ENCODE measurements around the gene SHB.

Gene SHB

DNA sequence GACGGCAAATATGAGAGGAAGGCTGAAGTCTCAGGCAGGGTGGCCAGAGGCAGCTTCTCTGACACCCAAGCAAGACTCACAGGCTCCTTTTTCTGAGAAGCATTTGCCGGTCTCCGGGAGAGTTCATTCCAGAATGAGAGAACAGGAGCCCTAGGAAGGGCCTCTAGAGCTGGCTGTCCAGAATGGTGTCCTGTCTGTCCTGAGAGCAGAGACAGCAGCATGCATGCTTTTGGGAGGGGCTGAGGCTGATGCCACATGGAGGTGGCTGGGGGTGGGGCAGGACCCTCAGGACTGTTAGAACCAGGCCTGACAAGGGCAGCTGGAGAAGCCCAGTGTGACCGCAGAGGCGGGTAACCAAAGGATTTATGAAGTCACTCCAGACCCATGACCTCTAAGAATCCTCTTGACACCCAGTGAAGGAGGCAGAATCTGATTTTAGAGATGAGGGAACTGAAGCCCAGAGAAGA lies 60.0 kb downstream of the SHB start:
- H3K27me3 ChIP-seq (ENCODE audit: low read depth, low read length), result no peaks in the 10 kb centered on the region
- H4K20me1 ChIP-seq (ENCODE audit: insufficient read depth, low read length), result no peaks in the 10 kb centered on the region
- no peak overlapping the region for H3K4me2 ChIP-seq (ENCODE audit: low read length)
- H3K4me1 ChIP-seq (ENCODE audit: low read length), result peaks cover 23% of the 10 kb centered on the region
- H3K27ac ChIP-seq (ENCODE audit: low read length), result no peak overlapping the region
- no peaks in the 10 kb centered on the region for H3K79me2 ChIP-seq (ENCODE audit: low read length)
- H2AFZ ChIP-seq (ENCODE audit: low read depth, low read length), result no peak overlapping the region
- no peaks in the 10 kb centered on the region for H3K36me3 ChIP-seq (replicated peaks; ENCODE audit: low read depth, low read length)
- H3K9me3 ChIP-seq (ENCODE audit: insufficient read depth, low read length), result no peaks in the 10 kb centered on the region
- no peak overlapping the region for H3K4me3 ChIP-seq (ENCODE audit: low read length)
- TF ChIP-seq EZH2phosphoT487 (IDR thresholded peaks at IDR 0.05; ENCODE audit: low read depth), result no peak
- TF ChIP-seq, protein P1, sequence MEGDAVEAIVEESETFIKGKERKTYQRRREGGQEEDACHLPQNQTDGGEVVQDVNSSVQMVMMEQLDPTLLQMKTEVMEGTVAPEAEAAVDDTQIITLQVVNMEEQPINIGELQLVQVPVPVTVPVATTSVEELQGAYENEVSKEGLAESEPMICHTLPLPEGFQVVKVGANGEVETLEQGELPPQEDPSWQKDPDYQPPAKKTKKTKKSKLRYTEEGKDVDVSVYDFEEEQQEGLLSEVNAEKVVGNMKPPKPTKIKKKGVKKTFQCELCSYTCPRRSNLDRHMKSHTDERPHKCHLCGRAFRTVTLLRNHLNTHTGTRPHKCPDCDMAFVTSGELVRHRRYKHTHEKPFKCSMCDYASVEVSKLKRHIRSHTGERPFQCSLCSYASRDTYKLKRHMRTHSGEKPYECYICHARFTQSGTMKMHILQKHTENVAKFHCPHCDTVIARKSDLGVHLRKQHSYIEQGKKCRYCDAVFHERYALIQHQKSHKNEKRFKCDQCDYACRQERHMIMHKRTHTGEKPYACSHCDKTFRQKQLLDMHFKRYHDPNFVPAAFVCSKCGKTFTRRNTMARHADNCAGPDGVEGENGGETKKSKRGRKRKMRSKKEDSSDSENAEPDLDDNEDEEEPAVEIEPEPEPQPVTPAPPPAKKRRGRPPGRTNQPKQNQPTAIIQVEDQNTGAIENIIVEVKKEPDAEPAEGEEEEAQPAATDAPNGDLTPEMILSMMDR (IDR thresholded peaks at IDR 0.05; ENCODE audit: low read depth, low read length), result no peak
- no peak overlapping the region for H3K9ac ChIP-seq (ENCODE audit: low read length)

DNA sequence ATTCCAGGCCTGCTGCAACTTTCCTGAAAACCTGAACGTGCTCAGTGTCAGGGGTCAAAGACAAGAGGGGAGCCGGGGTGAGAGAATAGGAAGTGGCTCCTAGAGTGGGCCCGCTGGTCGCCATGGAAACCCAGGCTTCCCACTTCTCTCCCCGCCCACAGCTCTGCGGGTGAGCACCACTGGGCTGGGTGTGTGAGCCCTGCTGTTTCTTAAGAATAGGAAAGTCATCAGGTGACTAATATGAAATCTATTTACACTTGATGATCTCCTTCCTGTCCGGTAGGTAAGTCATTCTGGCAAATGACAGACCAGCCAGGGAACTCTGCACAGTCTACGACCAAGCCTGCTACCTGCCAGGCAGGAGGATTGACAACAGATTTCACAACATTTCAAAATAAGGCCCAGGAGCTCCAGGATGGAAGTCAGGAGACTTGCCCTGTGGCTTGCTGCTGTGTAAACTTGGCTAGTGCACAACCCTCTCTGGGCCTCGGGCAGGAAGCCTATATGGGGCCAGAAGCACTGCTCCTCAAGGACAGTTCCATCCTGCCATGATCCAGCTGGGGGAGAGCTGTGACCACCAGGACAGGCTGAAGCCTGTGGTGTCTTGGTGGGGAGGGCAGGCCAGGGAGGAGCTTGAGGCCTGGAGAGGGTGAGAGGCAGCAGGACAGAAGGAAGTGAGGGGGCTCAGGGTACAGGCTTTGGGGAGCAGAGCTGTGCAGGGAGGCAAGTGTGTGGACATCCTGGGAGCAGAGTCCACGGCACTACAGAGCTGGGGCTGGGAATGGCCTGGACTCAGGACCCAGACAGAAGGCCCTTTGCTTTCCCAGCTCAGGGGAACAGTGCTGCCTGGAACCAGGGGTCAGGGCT lies 60.6 kb downstream of the SHB start:
- Histone ChIP-seq H4K20me1 (ENCODE audit: insufficient read depth, low read length) (no peaks in the 10 kb centered on the region), H2AFZ (ENCODE audit: low read depth, low read length) (no peak overlapping the region), H3K4me2 (ENCODE audit: low read length) (peak overlapping the region; percentile 52), H3K9me3 (ENCODE audit: insufficient read depth, low read length) (no peaks in the 10 kb centered on the region), H3K27me3 (ENCODE audit: low read depth, low read length) (no peaks in the 10 kb centered on the region), H3K36me3 (replicated peaks; ENCODE audit: low read depth, low read length) (no peaks in the 10 kb centered on the region), H3K9ac (ENCODE audit: low read length) (no peak overlapping the region), H3K79me2 (ENCODE audit: low read length) (no peaks in the 10 kb centered on the region), H3K27ac (ENCODE audit: low read length) (no peak overlapping the region), H3K4me1 (ENCODE audit: low read length) (peaks cover 23% of the 10 kb centered on the region), H3K4me3 (ENCODE audit: low read length) (no peak overlapping the region)
- no peak for TF ChIP-seq EZH2phosphoT487 (IDR thresholded peaks at IDR 0.05; ENCODE audit: low read depth)
- TF ChIP-seq, protein P1 (IDR thresholded peaks at IDR 0.05; ENCODE audit: low read depth, low read length), result no peak

- Histone ChIP-seq H3K27ac (ENCODE audit: low read length) (no peak overlapping the region), H3K79me2 (ENCODE audit: low read length) (no peaks in the 10 kb centered on the region)
These were observed 62.0 kb downstream of the SHB start for GRCh38 chr9:38007016-38007415.

GRCh38 chr9:38006163-38006562 lies 62.9 kb downstream of the SHB start:
- Histone ChIP-seq H4K20me1 (ENCODE audit: insufficient read depth, low read length) (no peaks in the 10 kb centered on the region), H3K4me1 (ENCODE audit: low read length) (peaks cover 24% of the 10 kb centered on the region), H3K36me3 (replicated peaks; ENCODE audit: low read depth, low read length) (no peaks in the 10 kb centered on the region), H2AFZ (ENCODE audit: low read depth, low read length) (no peak overlapping the region), H3K79me2 (ENCODE audit: low read length) (no peaks in the 10 kb centered on the region), H3K9me3 (ENCODE audit: insufficient read depth, low read length) (no peaks in the 10 kb centered on the region), H3K4me3 (ENCODE audit: low read length) (no peak overlapping the region), H3K4me2 (ENCODE audit: low read length) (no peak overlapping the region), H3K9ac (ENCODE audit: low read length) (no peak overlapping the region), H3K27me3 (ENCODE audit: low read depth, low read length) (no peaks in the 10 kb centered on the region), H3K27ac (ENCODE audit: low read length) (no peak overlapping the region)
- TF ChIP-seq EZH2phosphoT487 (IDR thresholded peaks at IDR 0.05; ENCODE audit: low read depth), result no peak
- TF ChIP-seq, protein P1 (IDR thresholded peaks at IDR 0.05; ENCODE audit: low read depth, low read length), result no peak

More at GRCh38 chr9:38007016-38007415, 62.0 kb downstream of the SHB start:
- Histone ChIP-seq H3K4me2 (ENCODE audit: low read length) (no peak overlapping the region), H3K27me3 (ENCODE audit: low read depth, low read length) (no peaks in the 10 kb centered on the region), H3K4me1 (ENCODE audit: low read length) (peaks cover 23% of the 10 kb centered on the region), H3K36me3 (replicated peaks; ENCODE audit: low read depth, low read length) (no peaks in the 10 kb centered on the region), H3K4me3 (ENCODE audit: low read length) (no peak overlapping the region), H3K9ac (ENCODE audit: low read length) (no peak overlapping the region), H4K20me1 (ENCODE audit: insufficient read depth, low read length) (no peaks in the 10 kb centered on the region), H3K9me3 (ENCODE audit: insufficient read depth, low read length) (no peaks in the 10 kb centered on the region), H2AFZ (ENCODE audit: low read depth, low read length) (no peak overlapping the region)
- TF ChIP-seq EZH2phosphoT487 (IDR thresholded peaks at IDR 0.05; ENCODE audit: low read depth), result no peak
- TF ChIP-seq, protein P1 (IDR thresholded peaks at IDR 0.05; ENCODE audit: low read depth, low read length), result no peak
